ENCODE results near the gene DNAJC15.

DNA sequence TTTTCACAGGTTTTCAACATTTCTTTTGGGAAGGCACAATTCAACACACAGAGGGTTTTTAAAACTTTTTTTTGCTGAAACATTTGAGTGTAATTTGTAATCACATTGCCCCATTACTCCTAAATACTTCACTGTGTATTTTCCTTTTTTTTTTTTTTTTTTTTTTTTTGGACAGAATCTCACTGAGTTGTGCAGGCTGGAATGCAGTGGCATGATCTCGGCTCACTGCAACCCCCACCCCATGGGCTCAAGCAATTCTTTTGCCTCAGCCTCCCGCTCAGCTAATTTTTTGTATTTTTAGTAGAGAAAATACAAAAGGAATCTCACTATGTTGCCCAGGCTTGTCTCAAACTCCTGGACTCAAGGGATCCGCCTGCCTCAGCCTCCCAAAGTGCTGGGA lies 14.8 kb upstream of the DNAJC15 start:
- TF ChIP-seq CTCF (IDR thresholded peaks at IDR 0.05) (no peak), POLR2A (IDR thresholded peaks at IDR 0.05) (no peak)
